Caco-2 (cell line): ENCODE measurements around the gene CEP192. TPM values are rescaled to one million over a fixed set of nuclear protein-coding genes. Genes with fewer than 3 reads are reported as not detected.

Experiments
- BruUV-seq: library from RNA; stranded (reverse); fragments of 400-500 nt; replicated peaks from 2 replicates; lab custom pipeline; 2021; lab: Mats Ljungman, UMichigan
- CTCF ChIA-PET: fragments of 300-600 bp; sonication (Branson Sonifier 250); formaldehyde crosslinking; loops from one replicate; lab custom pipeline; 2022; ENCODE audit warnings: antibody characterized with exemption; lab: Charles Lee
- POLR2A ChIA-PET: fragments of 300-600 bp; sonication (Branson Sonifier 250); formaldehyde crosslinking; loops from one replicate; lab custom pipeline; 2022; ENCODE audit warnings: antibody characterized with exemption; lab: Charles Lee
- DNase-seq, 2 experiments: peaks; one replicate each; pipeline versions ENCODE4 v3.0.0 to v3.0.0-alpha.2; 2020 to 2022
- H3K27me3 ChIP-seq: replicated peaks from 2 replicates; pipeline ENCODE4 v1.6.0; 2011; ENCODE audit warnings: low read length; ENCODE audit not compliant: control insufficient read depth, insufficient read depth
- H3K36me3 ChIP-seq: 2 replicates; pipeline ENCODE4 v1.5.1; 2011; ENCODE audit warnings: low read length; ENCODE audit not compliant: control insufficient read depth, insufficient read depth
- H3K4me1 ChIP-seq: fragments of 250-450 bp; sonication (Bioruptor Pico); 2 replicates; pipeline ENCODE4 v1.5.1; 2020; ENCODE audit warnings: mild to moderate bottlenecking
- H3K4me3 ChIP-seq: 2 replicates; pipeline ENCODE4 v1.5.1; 2011; ENCODE audit warnings: low read depth, mild to moderate bottlenecking, control low read depth, low read length
- H3K9me3 ChIP-seq: fragments of 250-450 bp; sonication (Bioruptor Pico); 2 replicates; pipeline ENCODE4 v1.5.1; 2020; ENCODE audit warnings: mild to moderate bottlenecking, moderate library complexity
- H3K27ac Mint-ChIP-seq: one replicate; pipeline ENCODE4 v1.8.0; 2022; ENCODE audit warnings: mixed read lengths; ENCODE audit not compliant: unreplicated experiment
- H3K27me3 Mint-ChIP-seq: one replicate; pipeline ENCODE4 v1.8.0; 2022; ENCODE audit warnings: mixed read lengths; ENCODE audit not compliant: insufficient read depth, unreplicated experiment
- H3K36me3 Mint-ChIP-seq: one replicate; pipeline ENCODE4 v1.8.0; 2022; ENCODE audit warnings: mild to moderate bottlenecking, mixed read lengths; ENCODE audit not compliant: insufficient read depth, unreplicated experiment
- H3K4me1 Mint-ChIP-seq: one replicate; pipeline ENCODE4 v1.8.0; 2022; ENCODE audit warnings: low read depth, mixed read lengths; ENCODE audit not compliant: unreplicated experiment
- H3K4me3 Mint-ChIP-seq: one replicate; pipeline ENCODE4 v1.8.0; 2022; ENCODE audit warnings: mild to moderate bottlenecking, moderate library complexity, mixed read lengths; ENCODE audit not compliant: unreplicated experiment
- H3K9me3 Mint-ChIP-seq: one replicate; pipeline ENCODE4 v1.8.0; 2022; ENCODE audit warnings: mixed read lengths; ENCODE audit not compliant: unreplicated experiment
- CTCF ChIP-seq, 2 experiments: fragments of 200-600 bp in 1 of 2; IDR thresholded peaks; 1 replicate in 1 of 2; 2 replicates in 1 of 2; pipeline versions ENCODE4 v1.5.1 to v1.8.0; 2011 to 2022; ENCODE audit warnings: antibody characterized with exemption in 1 of 2, control low read depth in 1 of 2, inconsistent platforms in 1 of 2, low read depth in 1 of 2, low read length in 1 of 2, mild to moderate bottlenecking in 1 of 2, moderate library complexity in 1 of 2; ENCODE audit not compliant: insufficient read depth in 1 of 2, severe bottlenecking in 1 of 2, unreplicated experiment in 1 of 2
- intact Hi-C: fragments of 100-400 bp; cut with micrococcal nuclease; formaldehyde crosslinking; loops from one replicate; pipeline ENCODE4 v1.10.0; 2022; ENCODE audit not compliant: unreplicated experiment
- total RNA-seq: library from RNA; stranded (reverse); gene quantifications from 2 replicates; pipeline ENCODE4 v1.2.3, GENCODE V29; 2022

Gene CEP192
- total RNA-seq, 1 experiment from 2014 or later, result 33.5 TPM

GRCh38 chr18:13141209-13141608 lies 150.0 kb downstream of the CEP192 start:
- TF ChIP-seq CTCF (IDR thresholded peaks at IDR 0.05; ENCODE audit: insufficient read depth in 1 of 2, low read depth in 1 of 2, low read length in 1 of 2, severe bottlenecking in 1 of 2, unreplicated experiment in 1 of 2), result no peak
- Mint-ChIP-seq H3K27ac (no peak overlapping the region), H3K4me3 (no peak overlapping the region), H3K4me1 (peaks cover 7% of the 10 kb centered on the region), H3K36me3 (peaks cover 8% of the 10 kb centered on the region), H3K27me3 (no peaks in the 10 kb centered on the region), H3K9me3 (peaks cover 10% of the 10 kb centered on the region)
- ChIA-PET CTCF (no interaction called here), POLR2A (no interaction called here)
- no TSS peak for BruUV-seq
- H3K27me3 ChIP-seq, result no peaks in the 10 kb centered on the region
- DNase-seq, result no peak
- peaks cover 9% of the 10 kb centered on the region for H3K9me3 ChIP-seq
- intact Hi-C loops, result no loop called here
- H3K36me3 ChIP-seq, result no peaks in the 10 kb centered on the region
- H3K4me1 ChIP-seq, result peaks cover 6% of the 10 kb centered on the region
- H3K4me3 ChIP-seq, result no peak overlapping the region

DNA sequence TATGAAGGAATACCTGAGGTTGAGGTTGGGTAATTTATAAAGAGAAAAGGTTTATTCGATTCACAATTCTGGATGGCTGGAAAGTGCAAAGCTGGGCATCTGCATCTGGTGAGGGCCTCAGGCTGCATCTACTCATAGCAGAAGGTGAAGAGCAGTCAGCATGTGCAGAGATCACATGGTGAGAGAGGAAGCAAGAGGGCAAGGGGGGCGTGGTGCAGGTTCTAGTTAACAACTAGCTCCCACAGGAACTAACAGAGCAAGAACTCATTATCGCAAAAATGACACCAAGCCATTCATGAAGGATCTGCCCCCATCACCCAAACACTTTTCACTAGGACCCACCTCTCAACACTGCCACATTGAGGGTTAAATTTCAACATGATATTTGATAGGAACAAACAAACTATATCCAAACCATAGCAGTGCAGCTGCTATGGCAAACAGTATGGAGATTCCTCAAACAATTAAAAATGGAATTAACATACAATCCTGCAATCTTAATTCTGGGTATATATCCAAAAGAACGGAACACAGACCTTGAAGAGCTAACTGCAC lies 154.6 kb downstream of the CEP192 start:
- H3K4me3 Mint-ChIP-seq, result no peak overlapping the region
- no TSS peak for BruUV-seq
- peaks cover 10% of the 10 kb centered on the region for H3K9me3 Mint-ChIP-seq
- H3K27me3 Mint-ChIP-seq, result peaks cover 12% of the 10 kb centered on the region
- no peaks in the 10 kb centered on the region for H3K36me3 ChIP-seq
- intact Hi-C loops, result no loop called here
- H3K4me1 ChIP-seq, result no peaks in the 10 kb centered on the region
- no peaks in the 10 kb centered on the region for H3K4me1 Mint-ChIP-seq
- no peak overlapping the region for H3K4me3 ChIP-seq
- H3K9me3 ChIP-seq, result peaks cover 9% of the 10 kb centered on the region
- CTCF ChIA-PET, result no interaction called here
- H3K27ac Mint-ChIP-seq, result no peak overlapping the region
- H3K36me3 Mint-ChIP-seq, result no peaks in the 10 kb centered on the region
- no peak for DNase-seq
- POLR2A ChIA-PET, result no interaction called here
- TF ChIP-seq CTCF (IDR thresholded peaks at IDR 0.05; ENCODE audit: insufficient read depth in 1 of 2, low read depth in 1 of 2, low read length in 1 of 2, severe bottlenecking in 1 of 2, unreplicated experiment in 1 of 2), result no peak
- H3K27me3 ChIP-seq, result no peaks in the 10 kb centered on the region

- Mint-ChIP-seq H3K9me3 (peaks cover 10% of the 10 kb centered on the region), H3K36me3 (no peaks in the 10 kb centered on the region), H3K4me3 (no peak overlapping the region), H3K4me1 (no peaks in the 10 kb centered on the region), H3K27me3 (peaks cover 18% of the 10 kb centered on the region), H3K27ac (no peak overlapping the region)
- TF ChIP-seq CTCF (IDR thresholded peaks at IDR 0.05; ENCODE audit: insufficient read depth in 1 of 2, low read depth in 1 of 2, low read length in 1 of 2, severe bottlenecking in 1 of 2, unreplicated experiment in 1 of 2), result no peak
- ChIA-PET CTCF (no interaction called here), POLR2A (no interaction called here)
- no peak overlapping the region for H3K4me3 ChIP-seq
- BruUV-seq, result no TSS peak
- H3K36me3 ChIP-seq, result no peaks in the 10 kb centered on the region
- H3K4me1 ChIP-seq, result no peaks in the 10 kb centered on the region
- no peaks in the 10 kb centered on the region for H3K27me3 ChIP-seq
- H3K9me3 ChIP-seq, result peaks cover 9% of the 10 kb centered on the region
- no peak for DNase-seq
- intact Hi-C loops, result no loop called here
Observed at GRCh38 chr18:13147130-13147529, 156.0 kb downstream of the CEP192 start.
